Bronchial epithelial cell (primary cell): ENCODE results near the gene AMHR2. TPM values are rescaled to one million over a fixed set of nuclear protein-coding genes. Genes with fewer than 3 reads are reported as not detected.
A peak's percentile ranks its signal among the peaks of the same experiment; 100 is the strongest.
"Not testable (repeated sequence)": the region's sequence is repeated elsewhere in the genome, so short reads cannot be mapped to it uniquely, and the experiment has no call there.

Experiments
- DNase-seq: peaks from one replicate; pipeline ENCODE4 v3.0.0-alpha.2; 2010; ENCODE audit warnings: low read depth
- FAIRE-seq: peaks from 2 replicates; lab custom pipeline; 2011; peaks lifted over from hg19 to GRCh38; lab: Jason Lieb, UNC
- H3K27me3 ChIP-seq: 2 replicates; pipeline ENCODE4 v1.5.1; 2011; ENCODE audit warnings: low read length; ENCODE audit not compliant: control insufficient read depth, insufficient read depth
- H3K36me3 ChIP-seq: 2 replicates; pipeline ENCODE4 v1.5.1; 2011; ENCODE audit warnings: low read length; ENCODE audit not compliant: control insufficient read depth, insufficient read depth
- H3K4me3 ChIP-seq: 2 replicates; pipeline ENCODE4 v1.5.1; 2011; ENCODE audit warnings: mild to moderate bottlenecking, low read depth, low read length, control low read depth
- CTCF ChIP-seq: IDR thresholded peaks from 2 replicates; pipeline ENCODE4 v1.5.1; 2011; ENCODE audit warnings: mild to moderate bottlenecking, moderate library complexity, low read length, control low read depth, inconsistent platforms; ENCODE audit not compliant: insufficient read depth, severe bottlenecking
- total RNA-seq: library from RNA; depleted of rRNA; stranded (reverse); fragments of >200 nt; gene quantifications from 2 replicates; pipeline ENCODE4 v1.2.1, GENCODE V29; 2014

AMHR2 gene
- total RNA-seq, result not detected in 2 replicates

- TF ChIP-seq CTCF, result no peak
- Histone ChIP-seq H3K27me3 (no peaks in the 10 kb centered on the region), H3K36me3 (no peaks in the 10 kb centered on the region), H3K4me3 (no peak within 1 kb of the TSS)
- no peak for DNase-seq
- no peak for FAIRE-seq
Measured at GRCh38 chr12:53423597-53423996, at the start of gene AMHR2. AMHR2 (plus strand) TSS chr12:53423855; CDS start chr12:53423935, 80 bp downstream.

GRCh38 chr12:53374277-53374676, 49.4 kb upstream of the AMHR2 start:
- not testable (repeated sequence) for DNase-seq, FAIRE-seq, H3K4me3 ChIP-seq, H3K27me3 ChIP-seq, H3K36me3 ChIP-seq

GRCh38 chr12:53376747-53377146, 46.9 kb upstream of the AMHR2 start:
- no peaks in the 10 kb centered on the region for H3K27me3 ChIP-seq
- no peak overlapping the region for H3K4me3 ChIP-seq
- FAIRE-seq (no peak), DNase-seq (no peak)
- no peaks in the 10 kb centered on the region for H3K36me3 ChIP-seq
- no peak for TF ChIP-seq CTCF

- Histone ChIP-seq H3K36me3 (peaks cover 7% of the 10 kb centered on the region), H3K27me3 (no peaks in the 10 kb centered on the region), H3K4me3 (no peak overlapping the region)
- no peak for DNase-seq
- FAIRE-seq, result no peak
- TF ChIP-seq CTCF, result no peak
Measured at GRCh38 chr12:53378222-53378621, 45.4 kb upstream of the AMHR2 start.

- DNase-seq (no peak), FAIRE-seq (no peak)
- no peak for TF ChIP-seq CTCF
- peaks cover 9% of the 10 kb centered on the region for H3K36me3 ChIP-seq
- peak overlapping the region; percentile 40 for H3K4me3 ChIP-seq
- H3K27me3 ChIP-seq, result no peaks in the 10 kb centered on the region
Measured at GRCh38 chr12:53378724-53379388, 44.8 kb upstream of the AMHR2 start.

GRCh38 chr12:53379389-53380103, 44.1 kb upstream of the AMHR2 start:
- FAIRE-seq, result peak; percentile 92
- no peaks in the 10 kb centered on the region for H3K27me3 ChIP-seq
- H3K36me3 ChIP-seq, result peaks cover 9% of the 10 kb centered on the region
- TF ChIP-seq CTCF, result no peak
- peak; percentile 100 for DNase-seq
- H3K4me3 ChIP-seq, result peak overlapping the region; percentile 40
